HEK293 (cell line): ENCODE data around the gene ARHGAP10.

Source experiments
- CTCF ChIA-PET: fragments of 350-600 bp; formaldehyde crosslinking; extraction: SDS; loops from one replicate; lab custom pipeline; 2021; ENCODE audit warnings: antibody characterized with exemption; lab: Yijun Ruan, JAX
- POLR2A ChIA-PET: fragments of 300-600 bp; formaldehyde crosslinking; extraction: SDS; loops from one replicate; lab custom pipeline; 2020; ENCODE audit warnings: antibody characterized with exemption, inconsistent platforms; lab: Yijun Ruan, JAX
- H3K27ac ChIP-seq: fragments of 200-500 bp; sonication (Bioruptor generic); 2 replicates; pipeline ENCODE4 v1.5.1; 2014; ENCODE audit warnings: low read depth, low read length, control low read depth, inconsistent platforms; ENCODE audit errors: extremely low read depth
- H3K36me3 ChIP-seq, 2 experiments: fragments of 200-500 bp in 1 of 2; sonication (Bioruptor generic) in 1 of 2; 1 replicate in 1 of 2; 2 replicates in 1 of 2; pipeline ENCODE4 v1.5.1; 2014 to 2017; ENCODE audit warnings: inconsistent platforms in 2 of 2, low read length in 2 of 2; ENCODE audit not compliant: control insufficient read depth in 2 of 2, insufficient read depth in 1 of 2
- H3K4me1 ChIP-seq: fragments of 200-500 bp; sonication (Bioruptor generic); 2 replicates; pipeline ENCODE4 v1.5.1; 2014; ENCODE audit warnings: mild to moderate bottlenecking, low read length, inconsistent platforms; ENCODE audit not compliant: control insufficient read depth, insufficient read depth
- H3K4me3 ChIP-seq: 2 replicates; pipeline ENCODE4 v1.5.1; 2011; ENCODE audit warnings: low read depth, mild to moderate bottlenecking, control low read depth, low read length, moderate library complexity
- H3K9me3 ChIP-seq: fragments of 200-500 bp; sonication (Bioruptor generic); 2 replicates; pipeline ENCODE4 v1.5.1; 2014; ENCODE audit warnings: low read depth, low read length, inconsistent platforms; ENCODE audit not compliant: control insufficient read depth, insufficient read depth
- KLF17 ChIP-seq: fragments of 450-650 bp; formaldehyde crosslinking; IDR thresholded peaks from 2 replicates; pipeline ENCODE4 v1.5.1; 2016; ENCODE audit warnings: missing biosample characterization, missing genetic modification characterization
- KLF7 ChIP-seq: fragments of 450-650 bp; formaldehyde crosslinking; IDR thresholded peaks from 2 replicates; pipeline ENCODE4 v1.5.1; 2016; ENCODE audit warnings: missing biosample characterization, missing genetic modification characterization, borderline replicate concordance
- PATZ1 ChIP-seq: fragments of 450-650 bp; formaldehyde crosslinking; IDR thresholded peaks from 2 replicates; pipeline ENCODE4 v1.5.1; 2016; ENCODE audit warnings: missing biosample characterization, missing genetic modification characterization
- PRDM10 ChIP-seq: fragments of 450-650 bp; formaldehyde crosslinking; IDR thresholded peaks from 2 replicates; pipeline ENCODE4 v1.5.1; 2016; ENCODE audit warnings: missing biosample characterization, missing genetic modification characterization
- RBAK ChIP-seq: fragments of 450-650 bp; formaldehyde crosslinking; IDR thresholded peaks from 2 replicates; pipeline ENCODE4 v1.5.1; 2016; ENCODE audit warnings: missing biosample characterization, missing genetic modification characterization
- SP3 ChIP-seq: fragments of 450-650 bp; formaldehyde crosslinking; IDR thresholded peaks from 2 replicates; pipeline ENCODE4 v1.5.1; 2016; ENCODE audit warnings: missing biosample characterization, missing genetic modification characterization
- ZBTB26 ChIP-seq: fragments of 450-650 bp; formaldehyde crosslinking; optimal IDR thresholded peaks from 2 replicates; pipeline ENCODE3; 2016; ENCODE audit warnings: missing biosample characterization, mild to moderate bottlenecking, missing genetic modification characterization
- ZBTB8A ChIP-seq: fragments of 450-650 bp; formaldehyde crosslinking; IDR thresholded peaks from 2 replicates; pipeline ENCODE4 v1.5.1; 2016; ENCODE audit warnings: missing biosample characterization, missing genetic modification characterization
- ZEB2 ChIP-seq: fragments of 450-650 bp; formaldehyde crosslinking; IDR thresholded peaks from 2 replicates; pipeline ENCODE4 v1.5.1; 2016; ENCODE audit warnings: missing biosample characterization, missing genetic modification characterization
- ZNF157 ChIP-seq: fragments of 450-650 bp; formaldehyde crosslinking; IDR thresholded peaks from 2 replicates; pipeline ENCODE4 v1.5.1; 2016; ENCODE audit warnings: missing biosample characterization, missing genetic modification characterization
- ZNF169 ChIP-seq: fragments of 450-650 bp; formaldehyde crosslinking; IDR thresholded peaks from 2 replicates; pipeline ENCODE4 v1.5.1; 2016; ENCODE audit warnings: missing biosample characterization, missing genetic modification characterization
- ZNF19 ChIP-seq: fragments of 450-650 bp; formaldehyde crosslinking; IDR thresholded peaks from 2 replicates; pipeline ENCODE4; 2016; ENCODE audit warnings: missing biosample characterization, missing genetic modification characterization, low read depth
- ZNF398 ChIP-seq: fragments of 450-650 bp; formaldehyde crosslinking; IDR thresholded peaks from 2 replicates; pipeline ENCODE4 v1.5.1; 2017; ENCODE audit warnings: missing biosample characterization, missing genetic modification characterization
- ZNF544 ChIP-seq: fragments of 450-650 bp; formaldehyde crosslinking; IDR thresholded peaks from 2 replicates; pipeline ENCODE4 v1.5.0; 2017; ENCODE audit warnings: missing biosample characterization, missing genetic modification characterization
- ZNF610 ChIP-seq: fragments of 450-650 bp; formaldehyde crosslinking; IDR thresholded peaks from 2 replicates; pipeline ENCODE4 v1.5.1; 2016; ENCODE audit warnings: missing biosample characterization, missing genetic modification characterization, borderline replicate concordance
- ZNF621 ChIP-seq: fragments of 450-650 bp; formaldehyde crosslinking; IDR thresholded peaks from 2 replicates; pipeline ENCODE4 v1.5.1; 2017; ENCODE audit warnings: missing biosample characterization, missing genetic modification characterization
- ZNF660 ChIP-seq: fragments of 450-650 bp; IDR thresholded peaks from 2 replicates; pipeline ENCODE4 v1.5.1; 2018; ENCODE audit warnings: missing biosample characterization, mild to moderate bottlenecking, missing genetic modification characterization
- ZNF707 ChIP-seq: fragments of 450-650 bp; formaldehyde crosslinking; IDR thresholded peaks from 2 replicates; pipeline ENCODE4 v1.5.1; 2016; ENCODE audit warnings: missing biosample characterization, missing genetic modification characterization
- ZNF776 ChIP-seq: fragments of 450-650 bp; formaldehyde crosslinking; IDR thresholded peaks from 2 replicates; pipeline ENCODE4 v1.5.0; 2017; ENCODE audit warnings: missing biosample characterization, missing genetic modification characterization, borderline replicate concordance
- ZNF830 ChIP-seq: fragments of 450-650 bp; IDR thresholded peaks from 2 replicates; pipeline ENCODE4 v1.5.0; 2018; ENCODE audit warnings: missing biosample characterization, missing genetic modification characterization, low read depth, mild to moderate bottlenecking, moderate library complexity
- ZNF837 ChIP-seq: fragments of 450-650 bp; formaldehyde crosslinking; IDR thresholded peaks from 2 replicates; pipeline ENCODE4 v1.5.1; 2016; ENCODE audit warnings: missing biosample characterization, missing genetic modification characterization
- ZSCAN5A ChIP-seq: fragments of 450-650 bp; formaldehyde crosslinking; IDR thresholded peaks from 2 replicates; pipeline ENCODE4 v1.5.1; 2016; ENCODE audit warnings: missing biosample characterization, missing genetic modification characterization

ARHGAP10 gene

DNA sequence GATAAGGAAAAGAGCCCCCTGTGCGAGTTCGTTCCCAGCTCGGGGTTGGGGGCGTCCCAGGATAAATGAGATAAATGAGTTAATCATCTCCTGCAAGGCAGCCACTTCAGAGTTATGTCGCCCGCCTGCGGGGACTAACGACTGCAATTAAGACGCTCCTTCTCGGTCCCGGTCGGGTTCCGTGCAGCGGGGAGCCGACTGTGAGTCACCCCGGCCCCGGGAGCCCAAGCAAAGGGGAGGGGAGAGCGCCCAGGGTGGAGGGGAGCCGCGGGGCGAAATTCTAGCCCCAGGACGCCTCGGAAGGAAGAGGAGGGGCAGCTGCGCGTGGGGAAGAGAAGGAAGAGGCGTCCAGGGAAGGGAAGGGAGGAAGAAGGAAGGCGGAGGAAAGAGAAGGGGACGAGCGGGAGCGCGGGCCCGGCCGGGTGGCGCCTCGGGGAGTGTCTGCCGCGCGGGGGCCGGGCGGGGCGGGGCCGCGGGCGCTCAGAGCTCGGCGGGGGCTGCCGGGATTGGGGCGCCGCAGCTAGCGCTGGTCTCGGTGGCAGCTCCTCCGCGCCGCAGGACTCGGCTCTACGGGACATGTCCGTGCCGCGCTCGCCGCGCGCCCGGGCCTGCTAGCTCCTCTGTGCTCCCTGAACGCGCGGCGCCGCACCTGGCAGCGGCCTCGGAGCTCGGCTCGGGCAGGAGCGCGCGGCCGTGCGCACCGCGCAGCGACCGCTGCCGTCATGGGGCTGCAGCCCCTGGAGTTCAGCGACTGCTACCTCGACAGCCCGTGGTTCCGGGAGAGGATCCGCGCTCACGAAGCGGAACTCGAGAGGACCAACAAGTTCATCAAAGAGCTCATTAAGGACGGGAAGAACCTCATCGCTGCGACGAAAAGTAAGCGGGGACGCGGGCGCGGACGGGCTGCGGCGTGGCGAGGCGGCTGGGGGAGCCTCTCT is at the start of gene ARHGAP10:
ARHGAP10 (plus strand) TSS at position 509 of the 938 bp plus-strand sequence; CDS start at position 723, 214 bp downstream.
- POLR2A ChIA-PET: interaction anchor here (0.7 to 2.6 kb wide), 7 partner anchors 38 to 114 kb away, joined by 3 to 9 read pairs (median 3); partner anchors contain the start of gene TMEM184C
- H3K4me1 ChIP-seq: peaks cover 16% of the 10 kb centered on the region
- H3K4me3 ChIP-seq: peak within 1 kb of the TSS; percentile 58
- H3K36me3 ChIP-seq: no peaks in the 10 kb centered on the region
- H3K9me3 ChIP-seq: no peaks in the 10 kb centered on the region
- peak within 1 kb of the TSS; percentile 97 for H3K27ac ChIP-seq
- CTCF ChIA-PET: interaction anchor here (0.5 to 3.0 kb wide), 10 partner anchors 34 to 414 kb away, joined by 3 to 10 read pairs (median 3); no protein-coding TSS in a partner anchor
- TF ChIP-seq ZNF837: no peak
- TF ChIP-seq ZNF830: no peak
- TF ChIP-seq ZEB2 (tag by site-specific recombination): peak; percentile 82
- no peak for TF ChIP-seq ZNF157 (tag by site-specific recombination)
- 0 out of 2 replicates have a peak, but pooled peaks have one; percentile 19 for TF ChIP-seq ZSCAN5A (tag by site-specific recombination)
- no peak for TF ChIP-seq ZNF776 (tag by site-specific recombination)
- TF ChIP-seq ZNF544 (tag by site-specific recombination): no peak
- TF ChIP-seq ZNF19: no peak
- TF ChIP-seq ZNF621 (tag by site-specific recombination): no peak
- TF ChIP-seq ZNF169 (tag by site-specific recombination): no peak
- peak; percentile 91 for TF ChIP-seq PATZ1 (tag by site-specific recombination)
- peak; percentile 33; the same call in 1 of the 2 replicates for TF ChIP-seq PRDM10
- TF ChIP-seq ZNF610 (tag by site-specific recombination): peak; percentile 86; the same call in 1 of the 2 replicates
- TF ChIP-seq ZBTB26 (tag by site-specific recombination): peak; percentile 86
- TF ChIP-seq ZNF707 (tag by site-specific recombination): no peak
- TF ChIP-seq ZNF660 (tag by site-specific recombination): no peak
- TF ChIP-seq ZBTB8A: peak; percentile 76
- TF ChIP-seq KLF17 (tag by site-specific recombination): peak; percentile 85
- peak; percentile 57 for TF ChIP-seq SP3 (tag by site-specific recombination)
- TF ChIP-seq ZNF398: peak; percentile 84
- 0 out of 2 replicates have a peak, but pooled peaks have one; percentile 35 for TF ChIP-seq KLF7 (tag by site-specific recombination)
- TF ChIP-seq RBAK (tag by site-specific recombination): no peak
